ENCODE measurements around the gene MYRIP. TPM values are rescaled to one million over a fixed set of nuclear protein-coding genes. Genes with fewer than 3 reads are reported as not detected.

The MYRIP gene
- polyA plus RNA-seq, 1 of the 3 experiments (the other 2 are of a cell fraction) = 1.2 TPM

DNA sequence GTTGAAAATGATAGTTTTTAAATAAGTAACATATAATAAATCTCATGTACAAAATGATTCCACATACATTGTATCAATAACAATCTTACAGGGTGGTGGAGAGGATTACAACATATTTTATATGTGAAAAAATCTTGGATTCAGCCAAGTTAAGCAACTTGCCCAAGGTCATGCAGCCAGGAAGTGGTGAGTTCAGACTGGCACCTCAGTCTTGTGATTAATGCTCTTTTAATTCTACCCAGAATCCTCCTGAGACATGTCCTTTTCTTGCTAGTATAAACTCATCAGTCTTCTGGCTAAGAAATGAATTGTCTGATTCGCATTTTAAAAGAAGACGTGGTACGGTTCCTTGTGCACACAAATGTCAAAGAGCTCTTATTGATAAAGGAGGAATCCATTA lies 4.5 kb upstream of the MYRIP start:
- no peak overlapping the region for H3K9ac ChIP-seq
- ChIA-PET POLR2A (no interaction called here), CTCF (interaction anchor here (0.7 kb wide), 1 partner anchor 297 kb away, joined by 3 read pairs; no protein-coding TSS in a partner anchor)
- no peak for DNase-seq
- no peaks in the 10 kb centered on the region for H4K20me1 ChIP-seq (ENCODE audit: insufficient read depth)
- H3K4me1 ChIP-seq (ENCODE audit: control insufficient read depth in 1 of 2, insufficient read depth in 2 of 2, low read depth in 1 of 2, low read length in 1 of 2) = peaks cover 0 to 11% of the 10 kb centered on the region in 2 experiments; a peak in 2 of 4 replicates
- no peak overlapping the region for H3K4me3 ChIP-seq (ENCODE audit: low read depth in 2 of 2, low read length in 1 of 2)
- peak overlapping the region in 1 of 2 experiments; percentile 15; a peak in 1 of 4 replicates for H3K27ac ChIP-seq (ENCODE audit: low read depth in 2 of 2, low read length in 1 of 2)
- no peaks in the 10 kb centered on the region for H3K9me2 ChIP-seq
- no peaks in the 10 kb centered on the region for H3K9me3 ChIP-seq
- H3K79me2 ChIP-seq (ENCODE audit: insufficient read depth) = no peaks in the 10 kb centered on the region
- 81% methylated on average over 3 of the region's 3 CpGs for WGBS (ENCODE audit: low lambda C conversion rate)
- peaks cover 10% of the 10 kb centered on the region for H3F3A ChIP-seq (replicated peaks; ENCODE audit: insufficient read depth)
- H3K27me3 ChIP-seq (ENCODE audit: insufficient read depth) = peaks cover 3% of the 10 kb centered on the region
- peak overlapping the region; percentile 73; the same call in 1 of the 2 replicates for H2AFZ ChIP-seq (ENCODE audit: low read depth)
- TF ChIP-seq, protein P1, sequence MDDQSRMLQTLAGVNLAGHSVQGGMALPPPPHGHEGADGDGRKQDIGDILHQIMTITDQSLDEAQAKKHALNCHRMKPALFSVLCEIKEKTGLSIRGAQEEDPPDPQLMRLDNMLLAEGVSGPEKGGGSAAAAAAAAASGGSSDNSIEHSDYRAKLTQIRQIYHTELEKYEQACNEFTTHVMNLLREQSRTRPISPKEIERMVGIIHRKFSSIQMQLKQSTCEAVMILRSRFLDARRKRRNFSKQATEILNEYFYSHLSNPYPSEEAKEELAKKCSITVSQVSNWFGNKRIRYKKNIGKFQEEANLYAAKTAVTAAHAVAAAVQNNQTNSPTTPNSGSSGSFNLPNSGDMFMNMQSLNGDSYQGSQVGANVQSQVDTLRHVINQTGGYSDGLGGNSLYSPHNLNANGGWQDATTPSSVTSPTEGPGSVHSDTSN (IDR thresholded peaks at IDR 0.05) = 0 out of 2 replicates have a peak, but pooled peaks have one; percentile 3
- TF ChIP-seq JUND (IDR thresholded peaks at IDR 0.05) = no peak
- no peaks in the 10 kb centered on the region for H3K36me3 ChIP-seq (replicated peaks in 1 of 2; ENCODE audit: control insufficient read depth in 1 of 2, insufficient read depth in 2 of 2, low read length in 1 of 2)
- H3K4me2 ChIP-seq = no peak overlapping the region

DNA sequence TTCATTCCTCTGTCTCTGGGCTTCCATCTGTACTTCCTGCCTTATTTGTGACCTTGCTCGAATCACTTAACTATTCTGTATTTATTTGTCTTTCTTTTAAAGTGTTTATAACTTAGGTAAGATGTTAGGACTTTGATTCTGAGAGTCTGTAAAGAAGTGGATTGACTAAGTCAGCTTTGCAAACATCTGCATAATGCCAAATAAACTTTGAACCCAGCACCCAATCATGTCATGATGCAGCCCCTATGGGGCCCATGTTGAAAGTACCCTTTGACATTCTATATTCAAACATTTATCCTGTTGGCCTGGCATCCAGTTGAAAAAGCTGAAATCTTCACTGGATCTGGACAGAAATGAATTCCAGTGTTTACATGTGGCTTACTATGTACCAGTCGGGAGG lies 3.8 kb upstream of the MYRIP start:
- no peak overlapping the region for H2AFZ ChIP-seq (ENCODE audit: low read depth)
- no peak for TF ChIP-seq FOXM1 (IDR thresholded peaks at IDR 0.05; ENCODE audit: low read depth)
- TF ChIP-seq JUND (IDR thresholded peaks at IDR 0.05) = no peak
- no peak for TF ChIP-seq EZH2phosphoT487 (IDR thresholded peaks at IDR 0.05; ENCODE audit: borderline replicate concordance, low read depth)
- TF ChIP-seq SMC3 (IDR thresholded peaks at IDR 0.05; ENCODE audit: low read depth, low read length) = no peak
- no peak for TF ChIP-seq EP300 (IDR thresholded peaks at IDR 0.05; ENCODE audit: borderline replicate concordance in 1 of 2, low read depth in 1 of 2, low read length in 1 of 2)
- no peak for TF ChIP-seq SIN3A (IDR thresholded peaks at IDR 0.05; ENCODE audit: borderline replicate concordance, low read depth, low read length)
- TF ChIP-seq CHD2 (IDR thresholded peaks at IDR 0.05; ENCODE audit: low read length, partially characterized antibody) = no peak
- TF ChIP-seq RXRA (IDR thresholded peaks at IDR 0.05; ENCODE audit: borderline replicate concordance, low read depth) = no peak
- TF ChIP-seq ELF1 (IDR thresholded peaks at IDR 0.05) = no peak
- no peak for TF ChIP-seq RCOR1 (IDR thresholded peaks at IDR 0.05; ENCODE audit: low read length)
- TF ChIP-seq, protein P2, sequence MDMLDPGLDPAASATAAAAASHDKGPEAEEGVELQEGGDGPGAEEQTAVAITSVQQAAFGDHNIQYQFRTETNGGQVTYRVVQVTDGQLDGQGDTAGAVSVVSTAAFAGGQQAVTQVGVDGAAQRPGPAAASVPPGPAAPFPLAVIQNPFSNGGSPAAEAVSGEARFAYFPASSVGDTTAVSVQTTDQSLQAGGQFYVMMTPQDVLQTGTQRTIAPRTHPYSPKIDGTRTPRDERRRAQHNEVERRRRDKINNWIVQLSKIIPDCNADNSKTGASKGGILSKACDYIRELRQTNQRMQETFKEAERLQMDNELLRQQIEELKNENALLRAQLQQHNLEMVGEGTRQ (IDR thresholded peaks at IDR 0.05; ENCODE audit: borderline replicate concordance, low read depth, low read length) = no peak
- no peak for TF ChIP-seq TCF12 (IDR thresholded peaks at IDR 0.05)
- no peak for TF ChIP-seq GATA2 (CRISPR knock-in tag; IDR thresholded peaks at IDR 0.05)
- TF ChIP-seq NFIC (IDR thresholded peaks at IDR 0.05; ENCODE audit: borderline replicate concordance) = no peak
- TF ChIP-seq POLR2AphosphoS5 (IDR thresholded peaks at IDR 0.05; ENCODE audit: low read depth, low read length) = no peak
- TF ChIP-seq, protein P3, sequence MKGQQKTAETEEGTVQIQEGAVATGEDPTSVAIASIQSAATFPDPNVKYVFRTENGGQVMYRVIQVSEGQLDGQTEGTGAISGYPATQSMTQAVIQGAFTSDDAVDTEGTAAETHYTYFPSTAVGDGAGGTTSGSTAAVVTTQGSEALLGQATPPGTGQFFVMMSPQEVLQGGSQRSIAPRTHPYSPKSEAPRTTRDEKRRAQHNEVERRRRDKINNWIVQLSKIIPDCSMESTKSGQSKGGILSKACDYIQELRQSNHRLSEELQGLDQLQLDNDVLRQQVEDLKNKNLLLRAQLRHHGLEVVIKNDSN (IDR thresholded peaks at IDR 0.05; ENCODE audit: borderline replicate concordance, low read depth) = no peak
- no peak for TF ChIP-seq GABPA (IDR thresholded peaks at IDR 0.05; ENCODE audit: low read depth)
- TF ChIP-seq, protein P4, sequence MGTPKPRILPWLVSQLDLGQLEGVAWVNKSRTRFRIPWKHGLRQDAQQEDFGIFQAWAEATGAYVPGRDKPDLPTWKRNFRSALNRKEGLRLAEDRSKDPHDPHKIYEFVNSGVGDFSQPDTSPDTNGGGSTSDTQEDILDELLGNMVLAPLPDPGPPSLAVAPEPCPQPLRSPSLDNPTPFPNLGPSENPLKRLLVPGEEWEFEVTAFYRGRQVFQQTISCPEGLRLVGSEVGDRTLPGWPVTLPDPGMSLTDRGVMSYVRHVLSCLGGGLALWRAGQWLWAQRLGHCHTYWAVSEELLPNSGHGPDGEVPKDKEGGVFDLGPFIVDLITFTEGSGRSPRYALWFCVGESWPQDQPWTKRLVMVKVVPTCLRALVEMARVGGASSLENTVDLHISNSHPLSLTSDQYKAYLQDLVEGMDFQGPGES (IDR thresholded peaks at IDR 0.05; ENCODE audit: low read depth, low read length) = no peak
- H3K9me2 ChIP-seq = no peaks in the 10 kb centered on the region
- no peaks in the 10 kb centered on the region for H4K20me1 ChIP-seq (ENCODE audit: insufficient read depth)
- no peak overlapping the region for H3K4me2 ChIP-seq
- DNase-seq = no peak
- peaks cover 10% of the 10 kb centered on the region for H3F3A ChIP-seq (replicated peaks; ENCODE audit: insufficient read depth)
- peaks cover 10% of the 10 kb centered on the region for H3K27me3 ChIP-seq (ENCODE audit: insufficient read depth)
- CTCF ChIA-PET = no interaction called here
- no peaks in the 10 kb centered on the region for H3K36me3 ChIP-seq (replicated peaks in 1 of 2; ENCODE audit: control insufficient read depth in 1 of 2, insufficient read depth in 2 of 2, low read length in 1 of 2)
- H3K9me3 ChIP-seq = no peaks in the 10 kb centered on the region
- no peak overlapping the region for H3K27ac ChIP-seq (ENCODE audit: low read depth in 2 of 2, low read length in 1 of 2)
- POLR2A ChIA-PET = no interaction called here
- WGBS (ENCODE audit: low lambda C conversion rate) = 65% methylated on average over 2 of the region's 2 CpGs
- no peak overlapping the region for H3K9ac ChIP-seq
- H3K4me1 ChIP-seq (ENCODE audit: control insufficient read depth in 1 of 2, insufficient read depth in 2 of 2, low read depth in 1 of 2, low read length in 1 of 2) = peaks cover 0 to 17% of the 10 kb centered on the region in 2 experiments; a peak in 2 of 4 replicates
- no peaks in the 10 kb centered on the region for H3K79me2 ChIP-seq (ENCODE audit: insufficient read depth)
- H3K4me3 ChIP-seq (ENCODE audit: low read depth in 2 of 2, low read length in 1 of 2) = no peak overlapping the region

Data from SK-N-SH (cell line).